Stimulated activated CD4-positive, alpha-beta T cell treated with anti-CD3 and anti-CD28 coated beads, Interleukin-15, amount 100 ng/mL, for 1 hour (primary cell): Measurements from ENCODE around the gene PLK4.
"Not testable (repeated sequence)": the region's sequence is repeated elsewhere in the genome, so short reads cannot be mapped to it uniquely, and the experiment has no call there.

Source experiments
- DNase-seq, 2 donors: peaks; one replicate each; pipeline ENCODE4 v3.0.0-alpha.2; 2020; ENCODE audit warnings: low read depth in 1 of 2, low spot score in 1 of 2

PLK4 gene

DNA sequence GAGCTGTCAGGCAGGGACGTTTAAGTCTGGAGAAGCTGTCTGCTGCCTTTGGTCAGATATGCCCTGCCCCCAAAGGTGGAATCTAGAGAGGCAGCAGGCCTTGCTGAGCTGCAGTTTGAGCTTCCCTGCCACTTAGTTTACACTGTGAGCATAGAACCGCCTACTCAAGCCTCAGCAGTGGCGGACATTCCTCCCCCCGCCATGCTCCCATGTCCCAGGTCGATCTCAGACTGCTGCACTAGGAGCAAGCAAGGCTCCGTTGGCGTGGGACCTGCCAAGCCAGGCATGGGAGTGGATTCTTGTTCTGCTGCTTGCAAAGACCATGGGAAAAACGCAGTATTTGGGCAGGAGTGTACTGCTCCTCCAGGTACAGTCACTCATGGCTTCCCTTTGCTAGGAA is 24.3 kb downstream of the PLK4 start:
- no peak for DNase-seq

DNA sequence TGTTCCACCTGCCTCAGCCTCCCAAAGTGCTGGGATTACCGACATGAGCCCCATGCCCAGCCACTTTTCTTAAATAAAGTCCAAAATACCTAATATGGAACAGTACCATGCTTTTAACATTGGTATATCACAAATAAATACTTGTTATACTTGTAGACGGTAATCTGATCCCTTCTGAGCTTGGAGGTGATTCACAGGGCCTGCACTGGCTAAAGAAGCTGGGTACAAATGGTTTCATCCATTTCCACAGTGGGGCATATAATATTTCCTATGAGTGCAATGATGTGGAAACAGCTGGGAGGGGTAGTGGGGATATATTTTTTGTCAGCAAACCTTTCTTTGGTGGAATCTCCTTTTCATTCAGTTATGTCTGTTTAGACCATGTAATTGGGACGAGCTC is 35.8 kb downstream of the PLK4 start:
- no peak for DNase-seq

- no peak for DNase-seq
These were observed 36.5 kb downstream of the PLK4 start for GRCh38 chr4:127917151-127917550.

DNA sequence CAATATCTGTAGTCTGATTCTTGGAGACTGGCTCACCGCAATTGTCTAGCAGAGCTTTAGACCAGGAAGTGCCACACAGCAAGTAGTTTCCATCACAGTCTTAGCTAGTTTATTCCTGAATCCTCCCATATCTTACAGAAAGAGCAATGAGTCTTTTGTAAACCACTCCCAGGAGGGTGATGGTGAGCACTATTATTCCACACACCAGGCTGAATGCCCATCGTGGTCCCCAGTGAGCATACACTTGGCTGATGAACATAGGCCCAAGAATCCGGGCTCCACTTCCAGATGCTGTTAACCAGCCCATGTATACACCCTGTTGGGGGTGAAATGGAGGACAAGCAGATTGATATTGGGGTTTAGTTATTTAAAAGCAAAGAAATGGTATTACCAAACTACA is 39.8 kb downstream of the PLK4 start:
- no peak for DNase-seq

DNA sequence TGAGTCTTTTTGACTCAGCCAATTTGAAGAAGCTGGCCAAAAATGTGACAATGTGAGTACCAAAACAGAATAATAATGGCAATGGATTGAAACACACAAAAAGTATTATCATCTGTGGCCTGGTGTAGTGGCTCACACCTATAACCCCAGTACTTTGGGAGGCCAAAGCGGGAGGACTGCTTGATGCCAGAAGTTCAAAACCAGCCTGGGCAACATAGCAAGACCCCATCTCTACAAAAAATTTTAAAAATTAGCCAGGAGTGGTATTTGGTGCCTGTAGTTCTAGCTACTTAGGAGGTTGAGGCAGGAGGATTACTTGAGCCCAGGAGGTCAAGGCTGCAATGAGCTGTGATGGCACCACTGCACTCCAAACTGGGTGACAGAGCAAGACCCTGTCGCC is 41.5 kb downstream of the PLK4 start:
- no peak for DNase-seq

- not testable (repeated sequence) for DNase-seq
These were observed 45.0 kb downstream of the PLK4 start for GRCh38 chr4:127925720-127926119.

- DNase-seq, result no peak
These were observed 49.5 kb downstream of the PLK4 start for GRCh38 chr4:127930175-127930574.

DNA sequence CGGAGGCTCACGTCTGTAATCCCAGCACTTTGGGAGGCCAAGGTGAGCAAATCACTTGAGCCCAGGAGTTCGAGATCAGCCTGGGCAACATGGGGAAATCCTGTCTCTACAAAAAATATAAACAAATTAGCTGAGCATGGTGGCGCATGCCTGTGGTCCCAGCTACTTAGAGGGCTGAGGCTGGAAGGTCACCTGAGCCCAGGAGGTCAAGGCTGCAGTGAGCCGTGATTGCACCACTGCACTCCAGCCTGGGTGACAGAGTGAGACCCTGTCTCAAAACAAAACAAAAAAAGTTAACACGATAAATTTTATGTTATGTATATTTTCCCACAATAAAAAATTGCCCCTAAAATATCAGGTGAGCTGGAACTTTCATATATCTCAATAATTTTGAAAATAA is 51.1 kb downstream of the PLK4 start:
- not testable (repeated sequence) for DNase-seq

DNA sequence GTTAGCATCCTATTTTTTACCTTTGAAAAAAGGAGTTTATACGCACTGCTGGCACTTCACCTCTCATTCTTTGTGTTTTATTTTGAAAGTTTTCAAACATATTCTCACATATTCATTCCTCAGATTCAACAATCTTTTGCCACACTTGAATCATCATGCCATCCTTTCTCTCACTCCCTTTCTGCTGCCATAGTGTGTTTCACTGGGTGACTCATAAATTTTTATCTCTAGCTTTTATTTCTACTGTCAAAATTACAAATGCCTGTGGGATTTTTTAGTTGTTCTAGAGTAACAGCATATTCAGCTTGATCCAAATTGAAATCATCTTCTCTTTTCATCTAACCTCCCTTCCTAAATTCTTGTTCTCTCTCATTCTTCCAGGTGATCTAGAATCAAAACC is 56.3 kb downstream of the PLK4 start:
- DNase-seq, result no peak
